ENCODE results near the gene CLDN15.

- TF ChIP-seq, protein P1, sequence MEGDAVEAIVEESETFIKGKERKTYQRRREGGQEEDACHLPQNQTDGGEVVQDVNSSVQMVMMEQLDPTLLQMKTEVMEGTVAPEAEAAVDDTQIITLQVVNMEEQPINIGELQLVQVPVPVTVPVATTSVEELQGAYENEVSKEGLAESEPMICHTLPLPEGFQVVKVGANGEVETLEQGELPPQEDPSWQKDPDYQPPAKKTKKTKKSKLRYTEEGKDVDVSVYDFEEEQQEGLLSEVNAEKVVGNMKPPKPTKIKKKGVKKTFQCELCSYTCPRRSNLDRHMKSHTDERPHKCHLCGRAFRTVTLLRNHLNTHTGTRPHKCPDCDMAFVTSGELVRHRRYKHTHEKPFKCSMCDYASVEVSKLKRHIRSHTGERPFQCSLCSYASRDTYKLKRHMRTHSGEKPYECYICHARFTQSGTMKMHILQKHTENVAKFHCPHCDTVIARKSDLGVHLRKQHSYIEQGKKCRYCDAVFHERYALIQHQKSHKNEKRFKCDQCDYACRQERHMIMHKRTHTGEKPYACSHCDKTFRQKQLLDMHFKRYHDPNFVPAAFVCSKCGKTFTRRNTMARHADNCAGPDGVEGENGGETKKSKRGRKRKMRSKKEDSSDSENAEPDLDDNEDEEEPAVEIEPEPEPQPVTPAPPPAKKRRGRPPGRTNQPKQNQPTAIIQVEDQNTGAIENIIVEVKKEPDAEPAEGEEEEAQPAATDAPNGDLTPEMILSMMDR (conservative IDR thresholded peaks at IDR 0.05 in 1 of 2, IDR thresholded peaks at IDR 0.05 in 1 of 2; ENCODE audit: low read depth in 1 of 2, low read length in 2 of 2): no peak
- no peak for TF ChIP-seq EZH2 (IDR thresholded peaks at IDR 0.05; ENCODE audit: low read length, missing control alignments)
These were observed 2.8 kb upstream of the CLDN15 start for GRCh38 chr7:101240226-101241014.

Data from fibroblast of lung (primary cell).